GM18873 (cell line): ENCODE measurements around the gene PRR18.
"Not testable (repeated sequence)": the region's sequence is repeated elsewhere in the genome, so short reads cannot be mapped to it uniquely, and the experiment has no call there.

Experiments
- ATAC-seq: cut with Tn5 transposase; IDR thresholded peaks from one replicate; pipeline ENCODE4 v1.9.1; 2021; ENCODE audit warnings: mild to moderate bottlenecking, moderate library complexity, moderate number of reproducible peaks; ENCODE audit not compliant: unreplicated experiment, low FRiP score

The PRR18 gene, protein sequence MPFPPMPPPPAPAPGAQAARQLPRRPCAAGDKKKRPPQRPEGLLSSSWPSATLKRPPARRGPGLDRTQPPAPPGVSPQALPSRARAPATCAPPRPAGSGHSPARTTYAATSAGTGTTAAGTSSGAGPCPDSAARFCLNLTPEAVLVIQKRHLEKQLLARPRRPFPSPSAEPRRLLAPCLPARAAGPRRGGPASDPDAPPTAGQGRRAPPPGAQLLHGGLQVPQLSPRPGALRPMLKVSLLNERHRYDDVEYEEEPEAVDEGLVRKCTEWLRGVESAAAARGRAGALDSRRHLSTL

GRCh38 chr6:166308033-166308768, at the start of gene PRR18:
Gene PRR18, minus strand, starts transcription at chr6:166308392. Its CDS starts 250 bp downstream, at chr6:166308142.
- peak; percentile 45 for ATAC-seq

DNA sequence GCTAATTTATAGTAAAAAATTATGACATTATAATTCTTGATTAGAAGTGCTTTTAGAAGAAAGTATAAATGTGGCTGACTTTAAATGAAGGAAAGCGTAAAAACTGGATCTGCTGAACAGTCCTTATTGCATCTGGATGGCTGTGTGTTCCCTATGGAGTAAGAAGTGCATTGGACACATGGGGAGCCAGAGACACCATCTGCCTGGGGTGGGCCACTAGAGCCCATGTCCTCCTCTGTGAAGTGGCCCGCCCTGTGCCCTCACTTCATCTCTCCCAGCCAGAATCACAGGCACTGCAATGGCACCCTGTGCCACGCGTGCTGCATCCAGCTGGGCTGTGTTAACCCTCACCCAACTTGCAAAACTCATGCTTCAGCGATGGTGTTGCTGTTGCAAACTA, 47.4 kb upstream of the PRR18 start:
- ATAC-seq: no peak

DNA sequence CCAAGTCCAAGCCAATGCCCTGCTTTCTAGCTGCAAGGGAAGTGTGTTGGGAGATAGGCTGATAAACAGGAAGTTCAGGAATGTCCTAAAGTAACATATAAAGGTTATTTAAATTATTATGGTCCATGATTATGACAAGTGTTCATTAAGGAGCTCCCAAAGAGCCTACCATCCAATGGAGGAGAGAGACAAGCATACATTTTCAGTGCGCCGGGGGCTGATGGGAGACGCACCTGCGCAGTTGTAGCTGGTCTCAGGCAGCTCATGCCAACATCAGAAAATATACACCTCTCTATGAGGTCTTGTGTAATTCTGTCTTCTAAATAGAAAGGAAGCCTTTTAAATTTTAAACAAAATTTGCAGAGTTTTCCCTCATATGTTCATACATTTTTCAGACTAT, 46.8 kb upstream of the PRR18 start:
- ATAC-seq: no peak

GRCh38 chr6:166354143-166354542, 46.0 kb upstream of the PRR18 start:
- ATAC-seq: no peak

DNA sequence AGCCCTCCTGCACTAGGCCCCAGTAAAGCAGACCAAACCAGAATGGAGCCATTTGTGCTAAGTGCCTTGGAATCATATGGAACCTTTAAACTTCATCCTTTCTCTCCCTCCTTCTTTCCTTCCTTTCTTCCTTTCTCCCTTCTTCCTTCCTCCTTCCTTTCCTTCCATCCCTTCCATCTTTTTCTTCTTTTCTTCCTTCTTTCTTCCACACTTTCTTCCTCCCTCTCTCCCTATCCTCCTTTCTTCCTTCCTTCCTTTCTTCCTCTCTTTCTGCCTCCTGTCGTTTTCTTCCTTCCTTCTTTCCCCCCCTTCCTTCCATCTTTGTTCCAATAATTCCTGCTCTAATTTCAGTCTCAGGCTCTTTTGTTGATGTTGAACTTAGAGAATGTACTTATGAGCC, 45.3 kb upstream of the PRR18 start:
- ATAC-seq: no peak

DNA sequence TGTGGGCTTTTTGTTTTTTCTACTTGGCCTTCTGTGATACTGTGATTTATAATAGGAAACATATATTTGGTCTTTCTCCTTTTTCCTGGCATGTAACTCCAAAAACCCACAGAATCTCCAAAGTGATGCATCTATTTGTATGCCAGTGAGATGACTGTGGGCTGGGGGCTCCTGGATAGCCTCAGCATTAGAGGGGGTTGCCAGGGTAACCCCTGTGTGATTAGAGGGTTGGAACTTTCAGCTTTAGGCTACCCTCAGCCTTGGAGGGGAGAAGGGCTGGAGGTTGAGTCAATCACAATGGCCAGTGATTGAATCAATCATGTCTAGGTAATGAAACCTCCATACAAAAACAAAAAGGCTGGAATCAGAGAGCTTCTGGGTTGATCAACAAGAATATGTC, 44.7 kb upstream of the PRR18 start:
- ATAC-seq: no peak

GRCh38 chr6:166351715-166352285, 43.6 kb upstream of the PRR18 start:
- peak; percentile 90 for ATAC-seq

DNA sequence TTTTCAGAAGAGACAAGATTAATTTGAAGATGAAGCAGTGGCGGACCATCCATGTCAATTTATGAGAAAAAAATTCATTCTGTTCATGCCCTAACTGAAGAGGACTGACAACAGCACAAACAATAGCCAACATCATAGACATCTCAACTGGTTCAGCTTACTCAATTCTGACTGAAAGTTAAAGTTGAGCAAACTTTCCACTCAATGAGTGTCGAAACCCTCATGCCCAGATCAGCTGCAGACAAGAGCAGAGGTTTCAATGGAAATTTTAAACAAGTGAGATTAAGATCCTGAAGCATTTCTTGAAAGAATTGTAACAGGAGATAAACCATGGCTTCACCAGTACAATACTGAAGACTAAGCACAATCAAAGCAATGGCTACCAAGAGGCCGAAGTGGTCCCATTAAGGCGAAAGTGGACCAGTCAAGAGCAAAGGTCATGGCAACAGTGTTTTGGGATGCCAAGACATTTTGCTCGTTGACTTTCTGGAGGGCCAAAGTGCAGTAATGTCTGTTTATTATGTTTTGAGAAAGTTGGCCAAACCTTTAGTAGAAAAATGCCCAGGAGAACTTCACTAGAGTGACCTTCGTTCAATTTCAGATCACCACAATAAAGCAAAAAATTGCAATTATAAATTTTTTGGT, 40.2 kb upstream of the PRR18 start:
- ATAC-seq: no peak

DNA sequence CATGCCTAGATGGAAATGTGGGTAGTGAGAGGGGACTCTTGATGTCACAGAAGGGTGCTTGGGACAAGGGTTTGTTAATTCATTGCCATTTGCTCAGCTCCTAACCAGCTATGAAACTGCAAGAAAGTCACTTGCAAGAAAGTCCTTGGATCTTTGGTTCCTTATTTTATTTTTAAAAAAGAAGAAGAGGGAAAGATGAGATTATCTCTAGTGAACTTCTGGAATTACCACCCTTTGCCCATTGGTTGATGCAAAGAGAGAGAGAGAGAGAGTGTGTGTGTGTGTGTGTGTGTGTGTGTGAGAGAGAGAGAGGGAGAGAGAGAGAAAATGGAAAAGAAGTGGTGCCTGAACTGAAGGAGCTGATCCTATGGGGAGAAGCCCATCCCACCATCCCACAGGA, 38.8 kb upstream of the PRR18 start:
- no peak for ATAC-seq

DNA sequence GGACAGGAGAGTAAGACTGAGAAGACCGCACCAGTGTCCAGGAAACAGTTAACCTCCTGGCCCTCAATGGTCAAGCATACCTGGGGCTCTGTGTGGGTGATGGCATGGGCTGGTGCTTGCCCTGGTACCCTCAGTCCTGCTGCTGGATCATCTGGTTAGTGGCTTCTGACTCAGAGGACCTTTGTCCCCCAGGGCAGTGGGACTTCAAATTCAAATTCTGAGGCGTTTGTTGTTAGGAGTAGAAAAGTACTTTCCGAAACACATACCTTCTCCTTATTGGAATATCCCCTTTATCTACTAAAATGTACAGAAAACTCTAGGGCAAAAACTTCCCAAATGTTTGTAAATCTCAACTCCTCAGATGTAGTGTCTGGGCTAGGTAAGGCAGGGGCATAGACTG, 38.3 kb upstream of the PRR18 start:
- no peak for ATAC-seq

DNA sequence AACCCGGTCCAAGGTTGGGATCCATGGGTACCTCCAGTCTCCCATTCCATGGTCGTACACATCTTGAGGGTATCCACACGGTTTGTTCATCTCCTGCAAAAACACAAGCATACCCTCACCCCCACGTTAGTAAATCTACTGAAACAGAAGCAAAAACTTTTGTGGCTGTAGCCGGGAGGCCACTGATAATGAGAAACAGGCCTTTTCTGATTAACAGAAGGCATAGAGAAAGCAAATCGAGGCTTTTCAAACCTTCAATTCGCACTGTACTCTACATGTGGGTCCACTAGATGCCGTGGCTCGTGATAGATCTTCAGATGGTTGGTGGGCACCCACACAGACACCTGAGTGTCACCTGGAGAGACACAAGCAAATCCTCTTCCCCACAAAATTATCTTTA, 37.5 kb upstream of the PRR18 start:
- not testable (repeated sequence) for ATAC-seq

- not testable (repeated sequence) for ATAC-seq
Measured at GRCh38 chr6:166344921-166345320, 36.7 kb upstream of the PRR18 start.

DNA sequence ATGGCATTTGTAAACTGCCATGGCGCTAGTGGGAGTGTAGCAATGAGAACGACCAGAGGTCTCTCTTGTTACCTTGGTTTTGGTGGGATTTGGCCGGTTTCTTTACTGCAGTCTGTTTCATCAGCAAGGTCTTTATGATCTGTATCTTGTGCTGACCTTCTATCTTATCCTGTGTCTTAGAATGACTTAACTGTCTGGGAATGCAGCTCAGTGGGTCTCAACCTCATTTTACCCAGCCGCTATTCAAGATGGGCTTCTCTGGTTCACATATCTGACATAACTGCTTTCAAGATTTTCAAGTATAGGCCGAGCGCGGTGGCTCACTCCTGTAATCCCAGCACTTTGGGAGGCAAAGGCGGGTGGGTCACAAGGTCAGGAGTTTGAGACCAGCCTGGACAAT, 36.0 kb upstream of the PRR18 start:
- no peak for ATAC-seq

DNA sequence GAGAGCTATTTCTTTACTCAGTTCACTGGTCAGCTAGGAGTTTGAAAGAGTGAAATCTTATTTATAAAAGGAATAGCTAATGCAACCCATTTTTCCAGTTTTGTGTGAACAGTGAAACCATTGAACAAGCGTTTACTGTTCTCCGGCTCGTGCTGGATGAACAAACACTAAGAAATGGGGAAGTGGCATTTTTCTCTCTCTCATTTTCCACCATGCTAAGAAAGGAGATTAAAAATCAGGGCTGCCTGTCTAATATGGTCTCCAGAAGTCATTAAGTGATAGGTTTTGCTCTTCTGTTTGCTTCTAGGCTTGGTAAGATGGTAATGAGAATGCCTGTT, 34.9 kb upstream of the PRR18 start:
- peak; percentile 28 for ATAC-seq

GRCh38 chr6:166342349-166343149, 34.4 kb upstream of the PRR18 start, which contains the start of gene SFT2D1:
Gene SFT2D1, minus strand, starts transcription at chr6:166342545. Its CDS starts 64 bp downstream, at chr6:166342481.
- peak; percentile 88 for ATAC-seq

DNA sequence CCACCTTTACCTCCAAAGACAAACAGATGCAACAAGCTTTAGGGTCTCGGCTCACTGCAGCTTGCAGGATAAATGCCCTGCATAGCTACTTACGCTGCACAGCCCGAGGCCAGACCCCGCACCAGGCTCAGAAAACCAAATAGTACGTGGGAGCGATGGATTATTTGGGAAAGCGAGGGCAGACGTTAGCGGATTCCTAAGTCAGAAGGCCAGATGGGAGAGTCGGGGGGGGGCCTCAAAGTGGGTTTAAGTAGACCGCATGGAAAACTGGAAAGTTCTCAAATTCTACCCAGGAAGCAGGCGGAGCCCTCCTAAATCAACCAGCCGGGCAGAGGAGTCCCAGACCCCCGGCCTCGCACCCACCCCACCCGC, 33.8 kb upstream of the PRR18 start:
- no peak for ATAC-seq

GRCh38 chr6:166341464-166341863, 33.3 kb upstream of the PRR18 start:
- no peak for ATAC-seq

- ATAC-seq: no peak
Measured at GRCh38 chr6:166338854-166339253, 30.7 kb upstream of the PRR18 start.

DNA sequence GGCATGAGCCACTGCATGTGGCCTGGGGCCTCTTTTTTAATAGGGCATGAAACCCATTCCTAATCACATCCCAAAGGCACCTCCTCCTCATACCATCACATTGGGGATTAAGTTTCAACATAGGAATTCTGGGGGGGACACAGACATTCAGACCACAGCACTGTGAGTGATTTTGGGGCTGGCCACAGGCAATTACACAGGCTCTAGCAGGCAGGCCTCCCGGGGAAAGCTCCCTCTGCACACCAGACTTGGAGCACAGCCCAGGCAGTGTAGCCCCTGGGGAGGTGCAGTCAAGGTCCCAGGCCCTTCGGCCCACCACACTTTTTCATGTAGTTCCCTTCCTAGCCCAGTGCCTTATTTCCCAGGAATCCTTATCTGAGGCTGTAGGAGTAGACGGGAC, 28.7 kb upstream of the PRR18 start:
- no peak for ATAC-seq
